Esophagus squamous epithelium (tissue), 5 donors: ENCODE data around the gene JOSD1. TPM values are rescaled to one million over a fixed set of nuclear protein-coding genes. Genes with fewer than 3 reads are reported as not detected.
A peak's percentile ranks its signal among the peaks of the same experiment; 100 is the strongest.

ENCODE experiments used
- DNase-seq: peaks from one replicate; lab custom pipeline; 2025; lab: John Stamatoyannopoulos, UW
- H3K27ac ChIP-seq, 4 donors: fragments of 200-600 bp; sonication (generic); one replicate each; pipeline ENCODE4 v1.5.1; 2016 to 2019; ENCODE audit warnings: mild to moderate bottlenecking in 1 of 4
- H3K27me3 ChIP-seq, 4 donors: fragments of 200-600 bp; sonication (generic); 1 replicate in 3 of 4; 2 replicates in 1 of 4; pipeline versions ENCODE4 v1.5.1 to v1.6.0; 2017 to 2021; ENCODE audit warnings: antibody characterized with exemption in 1 of 4
- H3K36me3 ChIP-seq, 3 donors: fragments of 200-600 bp; sonication (generic); one replicate each; pipeline ENCODE4 v1.5.1; 2016 to 2019
- H3K4me1 ChIP-seq, 3 donors: fragments of 200-600 bp; sonication (generic); one replicate each; pipeline ENCODE4 v1.5.1; 2017 to 2019
- H3K4me3 ChIP-seq, 4 donors: fragments of 200-600 bp; sonication (generic); 1 replicate in 3 of 4; 2 replicates in 1 of 4; pipeline ENCODE4 v1.5.1; 2016 to 2019; ENCODE audit warnings: mild to moderate bottlenecking in 2 of 4, moderate library complexity in 1 of 4
- H3K9me3 ChIP-seq, 3 donors: fragments of 200-600 bp; sonication (generic); one replicate each; pipeline ENCODE4 v1.5.1; 2016 to 2019
- CTCF ChIP-seq, 6 experiments: fragments of 450-650 bp in 4 of 6; fragments of 200-600 bp in 2 of 6; sonication (generic) in 2 of 6; IDR thresholded peaks; one replicate each; pipeline ENCODE4 v1.5.1; 2016 to 2019; ENCODE audit warnings: antibody characterized with exemption in 6 of 6, mild to moderate bottlenecking in 4 of 6, moderate library complexity in 4 of 6
- POLR2A ChIP-seq, 4 donors: fragments of 450-650 bp; IDR thresholded peaks; one replicate each; pipeline ENCODE4 v1.6.1; 2017; ENCODE audit warnings: antibody characterized with exemption in 4 of 4, mild to moderate bottlenecking in 4 of 4, moderate library complexity in 3 of 4
- WGBS, 2 donors: methylation state at CpG; one replicate each; pipeline ENCODE4 v1.1.5; 2018; 5-methylcytosine and 5-hydroxymethylcytosine counted together
- intact Hi-C: fragments of 100-400 bp; cut with DNase I; formaldehyde crosslinking; loops from one replicate; pipeline ENCODE4 v1.15.0; 2022
- total RNA-seq, 4 donors: library from RNA; depleted of rRNA; stranded (reverse); fragments of >200 nt; gene quantifications; one replicate each; pipeline ENCODE4 v1.1.0, GENCODE V29; 2016
- donor health status: DM: yes; HTN: yes; CAD: no.

JOSD1 gene
- total RNA-seq, 4 donors from 2014 or later, result 27.8 to 48.8 (median 33.1) TPM

- peaks cover 4 to 69% (median 34%) of the 10 kb centered on the region in 3 donors for H3K4me1 ChIP-seq
- intact Hi-C loops, result no loop called here
- DNase-seq, result no peak
- TF ChIP-seq CTCF (IDR thresholded peaks at IDR 0.05) (no peak), POLR2A (IDR thresholded peaks at IDR 0.05) (no peak)
- no peaks in the 10 kb centered on the region for H3K9me3 ChIP-seq
- no peak overlapping the region for H3K4me3 ChIP-seq
- peaks cover 0 to 64% (median 12%) of the 10 kb centered on the region in 3 donors for H3K36me3 ChIP-seq
- H3K27ac ChIP-seq, result no peak overlapping the region
- H3K27me3 ChIP-seq, result no peaks in the 10 kb centered on the region
- WGBS, 2 donors, result 92 to 99% methylated on average over 12 to 14 of the region's 15 CpGs
Measured at GRCh38 chr22:38715852-38716251, 15.1 kb upstream of the JOSD1 start.

GRCh38 chr22:38715176-38715764 lies 14.5 kb upstream of the JOSD1 start:
- TF ChIP-seq CTCF (IDR thresholded peaks at IDR 0.05) (no peak), POLR2A (IDR thresholded peaks at IDR 0.05) (no peak)
- H3K27ac ChIP-seq, result no peak overlapping the region
- no peaks in the 10 kb centered on the region for H3K27me3 ChIP-seq
- intact Hi-C loops, result no loop called here
- peaks cover 4 to 74% (median 34%) of the 10 kb centered on the region in 3 donors for H3K4me1 ChIP-seq
- 83 to 84% methylated on average over 7 to 8 of the region's 9 CpGs for WGBS, 2 donors
- no peak for DNase-seq
- H3K4me3 ChIP-seq, result no peak overlapping the region
- peaks cover 0 to 64% (median 12%) of the 10 kb centered on the region in 3 donors for H3K36me3 ChIP-seq
- H3K9me3 ChIP-seq, result no peaks in the 10 kb centered on the region

GRCh38 chr22:38713921-38714320 lies 13.2 kb upstream of the JOSD1 start:
- H3K27ac ChIP-seq, result no peak overlapping the region
- H3K4me1 ChIP-seq, result peaks cover 4 to 81% (median 27%) of the 10 kb centered on the region in 3 donors
- WGBS, 2 donors, result 88 to 92% methylated on average over 7 to 8 of the region's 8 CpGs
- no peaks in the 10 kb centered on the region for H3K9me3 ChIP-seq
- H3K4me3 ChIP-seq, result no peak overlapping the region
- H3K27me3 ChIP-seq, result no peaks in the 10 kb centered on the region
- intact Hi-C loops, result no loop called here
- DNase-seq, result no peak
- peaks cover 0 to 66% (median 12%) of the 10 kb centered on the region in 3 donors for H3K36me3 ChIP-seq
- no peak for TF ChIP-seq POLR2A (IDR thresholded peaks at IDR 0.05)
- no peak for TF ChIP-seq CTCF (IDR thresholded peaks at IDR 0.05)

- TF ChIP-seq POLR2A (IDR thresholded peaks at IDR 0.05), result no peak
- TF ChIP-seq CTCF (IDR thresholded peaks at IDR 0.05), result no peak
- no peak overlapping the region for H3K27ac ChIP-seq
- H3K36me3 ChIP-seq, result peaks cover 0 to 62% (median 12%) of the 10 kb centered on the region in 3 donors
- H3K27me3 ChIP-seq, result no peaks in the 10 kb centered on the region
- 83 to 84% methylated on average over 11 of the region's 11 CpGs for WGBS, 2 donors
- no peaks in the 10 kb centered on the region for H3K9me3 ChIP-seq
- H3K4me3 ChIP-seq, result no peak overlapping the region
- intact Hi-C loops, result no loop called here
- peaks cover 0 to 81% (median 25%) of the 10 kb centered on the region in 3 donors for H3K4me1 ChIP-seq
- no peak for DNase-seq
Measured at GRCh38 chr22:38712486-38713207, 11.9 kb upstream of the JOSD1 start.

- Histone ChIP-seq H3K9me3 (no peaks in the 10 kb centered on the region), H3K27me3 (no peaks in the 10 kb centered on the region), H3K36me3 (peaks cover 0 to 44% (median 0%) of the 10 kb centered on the region in 3 donors), H3K4me3 (no peak overlapping the region), H3K4me1 (peaks cover 0 to 78% (median 21%) of the 10 kb centered on the region in 3 donors), H3K27ac (peak overlapping the region in 2 of 4 donors; percentile 27 to 41)
- 49 to 61% methylated on average over 3 of the region's 3 CpGs for WGBS, 2 donors
- TF ChIP-seq CTCF (IDR thresholded peaks at IDR 0.05) (no peak), POLR2A (IDR thresholded peaks at IDR 0.05) (no peak)
- intact Hi-C loops, result no loop called here
- no peak for DNase-seq
Measured at GRCh38 chr22:38710866-38711265, 10.1 kb upstream of the JOSD1 start.
